ENCODE data around the gene PRKX.

The PRKX gene

GRCh38 chrX:3585719-3586118, 127.7 kb downstream of the PRKX start:
- no peak for TF ChIP-seq CTCF (IDR thresholded peaks at IDR 0.05; ENCODE audit: low read length)
- no peak for TF ChIP-seq EZH2phosphoT487 (IDR thresholded peaks at IDR 0.05; ENCODE audit: low read length)
- no peak for TF ChIP-seq EZH2 (optimal IDR thresholded peaks at IDR 0.05; ENCODE audit: low read depth, low read length)
- Histone ChIP-seq H3K9ac (ENCODE audit: low read length) (no peak overlapping the region), H2AFZ (ENCODE audit: low read length) (no peak overlapping the region), H4K20me1 (ENCODE audit: insufficient read depth, low read length) (no peaks in the 10 kb centered on the region), H3K79me2 (ENCODE audit: low read length) (no peaks in the 10 kb centered on the region), H3F3A (ENCODE audit: insufficient read depth, low read length) (no peaks in the 10 kb centered on the region), H3K27me3 (replicated peaks; ENCODE audit: insufficient read depth, low read length) (no peaks in the 10 kb centered on the region), H3K9me3 (replicated peaks; ENCODE audit: insufficient read depth, low read length) (no peaks in the 10 kb centered on the region), H3K27ac (ENCODE audit: low read length) (no peak overlapping the region), H3K4me3 (ENCODE audit: low read length) (no peak overlapping the region), H3K9me2 (replicated peaks; ENCODE audit: insufficient read depth, low read length) (no peaks in the 10 kb centered on the region), H3K4me2 (ENCODE audit: low read depth, low read length) (no peak overlapping the region), H3K36me3 (replicated peaks; ENCODE audit: insufficient read depth, low read length) (no peaks in the 10 kb centered on the region), H3K4me1 (ENCODE audit: low read length) (no peaks in the 10 kb centered on the region)
- no peak for DNase-seq

DNA sequence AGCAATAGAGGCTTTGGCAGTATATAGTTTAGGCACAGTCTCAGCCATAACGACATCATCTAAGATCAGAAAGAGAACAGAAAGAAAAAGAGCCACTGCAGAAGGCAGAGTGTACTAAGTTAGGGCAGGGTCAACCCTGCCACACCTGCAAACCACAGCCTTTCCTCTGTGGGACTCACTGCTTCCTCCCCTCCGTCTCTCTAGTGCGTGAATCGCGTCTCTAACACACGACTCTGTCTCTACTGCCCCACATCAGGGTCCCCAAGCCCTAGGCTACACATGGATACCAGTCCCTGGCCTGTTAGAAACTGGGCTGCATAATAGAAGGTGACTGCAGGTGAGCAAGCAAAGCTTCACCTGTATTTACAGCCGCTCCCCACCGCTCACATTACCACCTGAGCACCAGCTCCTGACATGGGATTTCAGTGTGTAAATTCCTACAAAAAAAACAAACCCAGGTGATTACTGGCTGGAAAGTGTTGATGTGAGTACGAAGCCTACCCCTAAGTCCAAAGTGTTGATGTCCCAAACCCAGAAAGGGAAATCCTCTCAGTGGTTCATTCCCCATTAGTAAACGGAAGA, 128.9 kb downstream of the PRKX start:
- H3F3A ChIP-seq (ENCODE audit: insufficient read depth, low read length): no peaks in the 10 kb centered on the region
- H2AFZ ChIP-seq (ENCODE audit: low read length): no peak overlapping the region
- no peaks in the 10 kb centered on the region for H3K9me3 ChIP-seq (replicated peaks; ENCODE audit: insufficient read depth, low read length)
- DNase-seq: no peak
- H3K9ac ChIP-seq (ENCODE audit: low read length): no peak overlapping the region
- H3K9me2 ChIP-seq (replicated peaks; ENCODE audit: insufficient read depth, low read length): no peaks in the 10 kb centered on the region
- H3K27ac ChIP-seq (ENCODE audit: low read length): no peak overlapping the region
- TF ChIP-seq EZH2 (optimal IDR thresholded peaks at IDR 0.05; ENCODE audit: low read depth, low read length) (no peak), CTCF (IDR thresholded peaks at IDR 0.05; ENCODE audit: low read length) (no peak), EZH2phosphoT487 (IDR thresholded peaks at IDR 0.05; ENCODE audit: low read length) (no peak)
- no peak overlapping the region for H3K4me2 ChIP-seq (ENCODE audit: low read depth, low read length)
- no peaks in the 10 kb centered on the region for H4K20me1 ChIP-seq (ENCODE audit: insufficient read depth, low read length)
- H3K4me3 ChIP-seq (ENCODE audit: low read length): no peak overlapping the region
- no peaks in the 10 kb centered on the region for H3K27me3 ChIP-seq (replicated peaks; ENCODE audit: insufficient read depth, low read length)
- H3K79me2 ChIP-seq (ENCODE audit: low read length): no peaks in the 10 kb centered on the region
- H3K36me3 ChIP-seq (replicated peaks; ENCODE audit: insufficient read depth, low read length): no peaks in the 10 kb centered on the region
- H3K4me1 ChIP-seq (ENCODE audit: low read length): no peaks in the 10 kb centered on the region

DNA sequence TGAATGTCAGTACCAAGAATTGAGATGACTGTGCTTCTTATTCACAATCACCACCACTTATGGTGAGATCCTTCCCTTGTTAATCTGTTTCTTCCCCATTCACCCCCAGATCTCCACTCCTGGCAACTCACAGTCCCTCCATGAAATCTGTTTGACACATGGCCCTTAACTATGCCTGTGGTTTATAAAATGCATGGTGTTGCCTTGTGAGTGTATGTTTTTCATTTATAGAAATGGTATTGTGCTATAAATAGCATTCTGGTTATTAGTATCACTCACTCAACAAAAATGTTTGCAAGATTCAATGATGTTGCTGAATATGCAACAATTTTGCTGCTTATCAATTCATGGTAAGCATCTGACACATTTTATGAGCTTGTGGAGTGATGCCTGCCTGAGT, 131.0 kb downstream of the PRKX start:
- H4K20me1 ChIP-seq (ENCODE audit: insufficient read depth, low read length): no peaks in the 10 kb centered on the region
- no peak overlapping the region for H3K4me2 ChIP-seq (ENCODE audit: low read depth, low read length)
- H3K36me3 ChIP-seq (replicated peaks; ENCODE audit: insufficient read depth, low read length): no peaks in the 10 kb centered on the region
- H3K9ac ChIP-seq (ENCODE audit: low read length): no peak overlapping the region
- TF ChIP-seq CTCF (IDR thresholded peaks at IDR 0.05; ENCODE audit: low read length) (no peak), EZH2phosphoT487 (IDR thresholded peaks at IDR 0.05; ENCODE audit: low read length) (no peak), EZH2 (optimal IDR thresholded peaks at IDR 0.05; ENCODE audit: low read depth, low read length) (no peak)
- no peaks in the 10 kb centered on the region for H3F3A ChIP-seq (ENCODE audit: insufficient read depth, low read length)
- no peaks in the 10 kb centered on the region for H3K79me2 ChIP-seq (ENCODE audit: low read length)
- DNase-seq: no peak
- H3K27me3 ChIP-seq (replicated peaks; ENCODE audit: insufficient read depth, low read length): no peaks in the 10 kb centered on the region
- H3K27ac ChIP-seq (ENCODE audit: low read length): no peak overlapping the region
- H3K9me2 ChIP-seq (replicated peaks; ENCODE audit: insufficient read depth, low read length): no peaks in the 10 kb centered on the region
- no peak overlapping the region for H3K4me3 ChIP-seq (ENCODE audit: low read length)
- no peak overlapping the region for H2AFZ ChIP-seq (ENCODE audit: low read length)
- no peaks in the 10 kb centered on the region for H3K4me1 ChIP-seq (ENCODE audit: low read length)
- no peaks in the 10 kb centered on the region for H3K9me3 ChIP-seq (replicated peaks; ENCODE audit: insufficient read depth, low read length)
